GM19099 (cell line): ENCODE measurements around the gene VPS4B.

Experiments
- POLR2A ChIP-seq: IDR thresholded peaks from 3 replicates; pipeline ENCODE4 v1.6.1; 2011; ENCODE audit warnings: low read depth; ENCODE audit not compliant: insufficient read length; ENCODE audit errors: extremely low read depth

The VPS4B gene

GRCh38 chr18:63399300-63399699 lies 23.0 kb downstream of the VPS4B start:
- no peak for TF ChIP-seq POLR2A

DNA sequence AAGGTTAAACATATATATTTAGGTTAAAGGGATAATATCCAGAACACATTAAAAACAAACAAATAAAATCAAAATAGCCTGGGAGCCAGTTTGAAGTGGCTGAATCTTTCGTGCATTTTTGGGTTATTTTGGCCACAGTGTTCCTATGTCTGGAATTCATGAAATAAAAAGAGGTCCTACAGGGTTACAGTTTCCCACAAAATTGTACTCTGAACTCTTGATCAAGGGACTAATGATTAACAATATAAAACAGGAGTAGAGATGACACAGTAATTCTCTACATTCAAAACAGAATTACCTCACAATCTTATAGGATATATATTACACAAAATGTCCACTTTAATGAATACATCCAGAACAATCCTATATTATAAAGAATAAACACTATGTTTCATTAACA lies 24.9 kb downstream of the VPS4B start:
- TF ChIP-seq POLR2A, result no peak

- no peak for TF ChIP-seq POLR2A
Observed at GRCh38 chr18:63395503-63395902, 26.8 kb downstream of the VPS4B start.

- TF ChIP-seq POLR2A, result no peak
Observed at GRCh38 chr18:63394954-63395353, 27.3 kb downstream of the VPS4B start.

- no peak for TF ChIP-seq POLR2A
Observed at GRCh38 chr18:63387861-63388260, 34.4 kb downstream of the VPS4B start.

GRCh38 chr18:63382843-63383242 lies 39.4 kb downstream of the VPS4B start:
- no peak for TF ChIP-seq POLR2A

DNA sequence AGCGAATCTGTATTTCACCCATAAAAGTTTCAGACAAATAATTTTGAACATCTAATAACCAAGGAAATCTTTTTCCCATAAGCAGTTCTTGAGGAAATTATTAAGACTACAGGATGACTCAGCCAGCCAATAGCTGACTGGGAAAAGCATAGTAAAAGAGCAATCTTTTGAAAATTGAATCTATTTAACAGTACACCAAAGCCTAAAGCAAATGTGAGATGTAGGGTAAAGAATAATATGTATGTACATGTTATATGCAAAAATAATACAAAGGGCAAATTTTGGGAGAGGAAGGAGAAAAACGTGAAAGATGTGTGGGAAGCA lies 42.7 kb downstream of the VPS4B start:
- TF ChIP-seq POLR2A, result no peak

DNA sequence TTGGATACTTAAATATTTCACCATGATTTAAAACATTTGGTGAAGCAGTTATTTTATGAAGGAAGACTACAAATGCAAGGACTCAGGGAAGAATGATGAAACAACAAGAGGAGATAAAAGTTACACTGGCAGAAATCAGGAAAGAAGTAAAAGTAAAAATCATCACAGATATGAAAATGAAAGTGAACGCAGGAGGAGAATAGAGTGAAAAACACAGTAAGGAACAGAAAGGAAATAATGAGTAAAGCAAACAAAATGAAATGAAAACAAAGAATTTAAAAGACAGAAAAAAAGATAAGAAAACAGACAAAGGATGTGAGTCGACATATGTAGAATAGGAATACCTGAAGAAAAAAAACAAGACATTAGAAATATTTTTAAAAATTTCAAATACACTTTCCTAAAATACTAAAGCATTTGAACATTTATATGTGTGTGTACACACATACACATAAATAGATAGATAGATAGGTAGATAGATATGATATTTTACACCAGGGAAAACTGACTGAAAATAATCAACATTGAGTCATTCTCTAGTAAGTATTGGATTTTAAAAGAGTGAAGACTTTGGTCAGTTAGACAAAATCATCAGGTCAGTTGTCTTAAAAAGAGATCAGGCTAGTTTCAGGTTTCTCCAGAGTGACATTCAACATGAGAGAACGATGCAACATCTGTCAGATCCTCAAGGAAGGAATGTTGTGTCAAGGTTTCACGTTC lies 43.2 kb downstream of the VPS4B start:
- TF ChIP-seq POLR2A, result no peak

DNA sequence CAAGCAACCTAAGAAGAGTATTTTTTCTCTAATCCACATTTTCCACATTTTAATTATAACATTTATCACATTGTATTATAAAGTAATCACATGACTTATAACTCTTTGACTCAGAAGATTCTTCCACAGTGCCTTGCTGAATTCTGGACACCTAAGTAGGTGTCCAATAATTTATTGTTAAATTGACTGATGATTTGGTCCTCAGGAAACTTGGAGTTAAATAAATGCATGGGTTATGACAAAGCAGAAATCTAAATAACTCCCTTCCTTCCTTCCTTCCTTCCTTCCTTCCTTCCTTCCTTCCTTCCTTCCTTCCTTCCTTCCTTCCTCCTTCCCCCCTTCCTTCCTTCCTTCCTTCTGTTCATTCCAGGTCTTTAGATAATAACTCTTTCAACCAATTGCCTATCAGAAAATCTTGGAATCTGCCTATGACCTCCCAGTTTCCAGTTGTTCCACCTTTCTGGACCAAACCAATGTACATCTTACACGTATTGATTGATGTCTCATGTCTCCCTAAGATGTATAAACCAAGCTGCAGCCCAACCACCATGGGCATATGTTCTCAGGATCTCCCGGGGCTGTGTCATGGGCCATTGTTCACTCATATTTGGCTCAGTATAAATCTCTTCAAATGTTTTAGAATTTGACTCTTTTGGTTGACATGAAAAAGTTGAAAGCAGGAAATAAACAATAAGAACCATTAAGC lies 44.8 kb downstream of the VPS4B start:
- no peak for TF ChIP-seq POLR2A

DNA sequence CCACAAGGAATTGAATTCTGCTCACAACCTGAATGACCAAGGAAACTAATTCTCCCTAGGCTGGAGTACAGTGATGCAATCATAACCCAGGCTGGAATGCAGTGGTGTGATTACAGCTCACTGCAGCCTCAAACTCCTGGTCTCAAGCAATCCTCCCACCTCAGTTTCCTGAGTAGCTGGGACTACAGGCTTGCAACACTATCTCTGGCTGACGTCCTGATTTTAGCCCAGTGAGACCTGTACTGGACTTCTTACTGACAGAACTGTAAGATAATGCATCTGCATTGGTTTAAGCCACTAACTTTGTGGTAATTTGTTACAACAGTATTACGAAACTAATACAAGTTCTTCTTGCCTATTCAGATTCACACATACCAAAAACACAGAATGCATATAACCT lies 45.7 kb downstream of the VPS4B start:
- no peak for TF ChIP-seq POLR2A

GRCh38 chr18:63374540-63374939 lies 47.7 kb downstream of the VPS4B start:
- no peak for TF ChIP-seq POLR2A

- no peak for TF ChIP-seq POLR2A
Observed at GRCh38 chr18:63373161-63373560, 49.1 kb downstream of the VPS4B start.

GRCh38 chr18:63368611-63369010 lies 53.7 kb downstream of the VPS4B start:
- no peak for TF ChIP-seq POLR2A

GRCh38 chr18:63367053-63367953 lies 55.0 kb downstream of the VPS4B start, which contains the start of gene KDSR:
Gene KDSR, minus strand, starts transcription at chr18:63367206. Its CDS starts 88 bp downstream, at chr18:63367118.
- TF ChIP-seq POLR2A, result peak; percentile 71

DNA sequence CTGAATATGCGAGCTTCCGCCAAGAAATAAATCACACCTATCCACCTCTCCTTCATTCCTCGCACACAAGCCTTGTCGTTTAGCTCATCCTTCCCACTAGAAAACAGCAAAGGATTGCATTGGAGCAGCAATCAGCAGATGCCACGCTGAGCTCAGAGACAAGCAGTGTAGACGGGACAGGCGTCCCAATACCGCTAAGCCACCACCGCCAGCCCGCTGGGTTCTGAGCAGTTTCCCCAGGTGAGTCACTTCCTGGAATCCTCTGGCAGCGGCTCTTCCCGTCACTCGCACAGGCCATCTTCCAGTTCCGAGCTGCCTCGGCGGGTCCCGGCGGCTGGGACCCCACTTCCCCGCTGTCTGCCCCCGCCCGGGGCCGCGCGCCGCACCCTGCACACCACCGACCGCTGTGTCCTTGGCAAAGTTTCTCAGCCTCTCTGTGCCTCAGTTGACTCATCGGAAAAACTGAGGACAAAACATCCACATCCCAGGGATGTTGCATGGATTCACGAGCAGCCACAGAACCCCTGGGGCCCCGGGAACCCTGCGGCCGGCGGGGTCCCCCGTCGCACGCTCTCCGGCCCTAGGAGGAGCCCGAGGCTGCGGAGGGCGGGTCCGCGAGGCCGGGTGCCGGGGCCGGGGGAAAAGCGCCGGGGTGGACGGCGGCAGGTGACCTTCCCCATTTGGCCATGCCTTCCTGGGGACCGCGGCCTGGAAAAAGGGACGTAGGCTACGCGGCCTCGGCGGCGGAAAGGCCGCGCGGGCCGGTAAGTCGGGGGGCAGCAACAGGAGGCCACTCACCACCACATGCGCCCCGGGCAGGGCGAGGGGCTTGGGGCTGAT lies 55.8 kb downstream of the VPS4B start:
- no peak for TF ChIP-seq POLR2A

- no peak for TF ChIP-seq POLR2A
Observed at GRCh38 chr18:63365876-63366212, 56.4 kb downstream of the VPS4B start.

DNA sequence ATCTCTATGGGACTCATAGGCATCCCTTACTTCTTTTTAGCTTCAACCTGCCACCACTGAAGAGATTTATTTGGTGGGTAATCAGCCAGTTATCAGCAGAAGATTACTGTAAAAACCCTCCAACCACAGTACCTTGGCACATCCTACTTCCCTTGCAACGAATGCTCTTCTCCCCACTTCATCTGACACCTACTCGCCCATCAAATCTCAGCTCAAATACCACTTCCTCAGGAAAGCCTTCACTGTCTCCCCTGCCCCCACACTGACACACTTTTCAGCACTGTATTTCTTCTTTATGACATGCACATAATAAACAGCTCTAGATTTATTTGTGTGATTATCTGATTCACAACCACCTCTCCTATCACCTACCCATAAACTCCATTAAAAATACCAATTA lies 58.3 kb downstream of the VPS4B start:
- TF ChIP-seq POLR2A, result no peak
